Muscle of leg (tissue), 16 donors: ENCODE data around the gene KCTD21. TPM values are rescaled to one million over a fixed set of nuclear protein-coding genes. Genes with fewer than 3 reads are reported as not detected.
"Not testable (repeated sequence)": the region's sequence is repeated elsewhere in the genome, so short reads cannot be mapped to it uniquely, and the experiment has no call there.

Experiments used
- DNase-seq: peaks from one replicate; pipeline ENCODE4 v3.0.0; 2013
- H3K27ac ChIP-seq: one replicate; pipeline ENCODE4 v1.5.1; 2013; ENCODE audit warnings: mild to moderate bottlenecking, low read length, control low read depth
- H3K27me3 ChIP-seq: one replicate; pipeline ENCODE4 v1.6.1; 2013; ENCODE audit warnings: low read length; ENCODE audit not compliant: control insufficient read depth, insufficient read depth
- H3K36me3 ChIP-seq: one replicate; pipeline ENCODE4 v1.6.1; 2013; ENCODE audit warnings: low read length; ENCODE audit not compliant: control insufficient read depth, insufficient read depth
- H3K4me1 ChIP-seq: one replicate; pipeline ENCODE4 v1.6.1; 2013; ENCODE audit warnings: low read length; ENCODE audit not compliant: control insufficient read depth, insufficient read depth
- H3K4me3 ChIP-seq: one replicate; pipeline ENCODE4 v1.5.1; 2013; ENCODE audit warnings: low read length, control low read depth
- H3K9me3 ChIP-seq: replicated peaks from 2 replicates; pipeline ENCODE4 v1.6.1; 2013; ENCODE audit warnings: low read depth, low read length; ENCODE audit not compliant: control insufficient read depth
- WGBS: methylation state at CpG from one replicate; pipeline ENCODE4 v1.1.5; 2013; ENCODE audit warnings: missing lambda C conversion rate; ENCODE audit not compliant: insufficient coverage; 5-methylcytosine and 5-hydroxymethylcytosine counted together
- long read RNA-seq, 11 donors: transcript quantifications; one replicate each; lab custom pipeline, GENCODE V29; 2026
- polyA plus RNA-seq, 8 donors: library from polyadenylated mRNA; unstranded; fragments of 120-200 nt; gene quantifications; one replicate each; pipeline versions ENCODE4 v1.2.1 to v1.2.3, GENCODE V29; 2013; ENCODE audit warnings: inconsistent platforms in 1 of 8, low replicate concordance in 1 of 8; ENCODE audit not compliant: insufficient read length in 8 of 8, insufficient read depth in 1 of 8
- total RNA-seq: library from RNA; stranded (reverse); fragments of 120-200 nt; gene quantifications from one replicate; pipeline ENCODE4 v1.2.4, GENCODE V29; 2013

KCTD21 gene, protein sequence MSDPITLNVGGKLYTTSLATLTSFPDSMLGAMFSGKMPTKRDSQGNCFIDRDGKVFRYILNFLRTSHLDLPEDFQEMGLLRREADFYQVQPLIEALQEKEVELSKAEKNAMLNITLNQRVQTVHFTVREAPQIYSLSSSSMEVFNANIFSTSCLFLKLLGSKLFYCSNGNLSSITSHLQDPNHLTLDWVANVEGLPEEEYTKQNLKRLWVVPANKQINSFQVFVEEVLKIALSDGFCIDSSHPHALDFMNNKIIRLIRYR
- total RNA-seq (4.9 TPM), polyA plus RNA-seq (1 to 10 TPM; 6.0 to 7.7 (median 6.5) TPM)
- long read RNA-seq, donor 1, partial matches to known transcripts: 0 of 1 reads
- long read RNA-seq, donor 1, other reads (novel, unspliced or antisense): 0 of 1 reads
- long read RNA-seq, donor 2: 0 reads
- long read RNA-seq, donor 3, partial matches to known transcripts: 0 of 1 reads
- long read RNA-seq, donor 3, other reads (novel, unspliced or antisense): 0 of 1 reads
- long read RNA-seq, donor 4, partial matches to known transcripts: 0 of 2 reads
- long read RNA-seq, donor 4, other reads (novel, unspliced or antisense): 0 of 2 reads
- long read RNA-seq, donor 5: 0 reads
- long read RNA-seq, donor 6: 0 reads
- long read RNA-seq, donor 7: 0 reads
- long read RNA-seq, donor 8, partial matches to known transcripts: 0 of 1 reads
- long read RNA-seq, donor 8, other reads (novel, unspliced or antisense): 0 of 1 reads
- long read RNA-seq, donor 9: 0 reads
- long read RNA-seq, donor 10, partial matches to known transcripts: 7 of 8 reads
- long read RNA-seq, donor 10, other reads (novel, unspliced or antisense): 0 of 8 reads
- long read RNA-seq, donor 11: 0 reads

DNA sequence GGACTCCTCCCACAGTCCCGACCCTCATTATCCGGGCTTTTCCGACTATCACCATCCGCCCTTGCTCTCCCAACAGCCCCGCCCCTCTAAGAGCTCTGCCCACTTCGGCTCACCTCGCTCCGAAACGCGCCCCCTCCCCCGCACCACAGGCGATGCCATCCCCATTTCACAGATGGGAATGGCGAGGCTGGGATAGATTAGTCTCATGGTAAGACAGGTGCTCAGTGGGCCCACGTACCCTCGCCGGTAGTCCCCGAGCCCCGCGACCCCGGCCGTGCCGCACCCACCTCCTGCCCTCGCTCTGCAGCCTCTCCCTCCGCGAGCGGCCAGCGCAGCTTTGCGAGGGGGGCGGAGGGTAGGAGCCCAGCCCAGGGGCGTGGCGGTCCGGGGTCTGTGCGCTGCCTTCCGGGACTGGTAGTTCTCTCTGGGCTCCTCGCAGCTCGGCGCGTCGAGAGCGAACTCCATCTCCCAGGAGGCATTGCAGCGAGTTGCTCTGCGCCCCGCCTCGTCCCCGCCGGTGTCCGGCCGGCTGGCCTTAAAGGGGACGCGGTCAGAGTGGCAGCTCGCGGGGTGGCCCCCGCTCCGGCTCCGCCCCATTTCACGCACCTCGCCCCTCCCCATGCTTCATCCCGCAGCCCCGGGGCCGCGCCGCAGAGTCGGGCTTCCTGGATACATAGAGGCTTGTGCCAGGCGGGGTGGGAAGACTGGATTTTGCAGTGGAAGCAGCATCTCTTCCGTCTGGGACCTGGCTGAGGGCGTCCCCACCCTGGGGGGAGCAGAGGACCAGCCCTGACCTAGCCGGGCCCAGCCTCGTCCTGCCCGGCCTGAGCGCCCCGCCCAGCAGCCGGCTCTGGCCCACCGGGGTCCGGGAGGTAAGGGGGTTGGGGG, at the start of gene KCTD21, which contains the start of gene USP35:
KCTD21 (minus strand) TSS at position 341 of the 888 bp plus-strand sequence. CDS start 14,072 bp downstream, outside the sequence.
USP35 (plus strand) TSS at position 634 of the 888 bp plus-strand sequence. CDS start 7,327 bp downstream, outside the sequence.
- H3K4me3 ChIP-seq: peak within 1 kb of the TSS; percentile 95
- no peaks in the 10 kb centered on the region for H3K27me3 ChIP-seq
- H3K27ac ChIP-seq: peak within 1 kb of the TSS; percentile 79
- H3K4me1 ChIP-seq: peaks cover 43% of the 10 kb centered on the region
- H3K9me3 ChIP-seq: no peaks in the 10 kb centered on the region
- under 1% methylated on average over 72 of the region's 74 CpGs for WGBS
- H3K36me3 ChIP-seq: peaks cover 3% of the 10 kb centered on the region
- peak; percentile 99 for DNase-seq

DNA sequence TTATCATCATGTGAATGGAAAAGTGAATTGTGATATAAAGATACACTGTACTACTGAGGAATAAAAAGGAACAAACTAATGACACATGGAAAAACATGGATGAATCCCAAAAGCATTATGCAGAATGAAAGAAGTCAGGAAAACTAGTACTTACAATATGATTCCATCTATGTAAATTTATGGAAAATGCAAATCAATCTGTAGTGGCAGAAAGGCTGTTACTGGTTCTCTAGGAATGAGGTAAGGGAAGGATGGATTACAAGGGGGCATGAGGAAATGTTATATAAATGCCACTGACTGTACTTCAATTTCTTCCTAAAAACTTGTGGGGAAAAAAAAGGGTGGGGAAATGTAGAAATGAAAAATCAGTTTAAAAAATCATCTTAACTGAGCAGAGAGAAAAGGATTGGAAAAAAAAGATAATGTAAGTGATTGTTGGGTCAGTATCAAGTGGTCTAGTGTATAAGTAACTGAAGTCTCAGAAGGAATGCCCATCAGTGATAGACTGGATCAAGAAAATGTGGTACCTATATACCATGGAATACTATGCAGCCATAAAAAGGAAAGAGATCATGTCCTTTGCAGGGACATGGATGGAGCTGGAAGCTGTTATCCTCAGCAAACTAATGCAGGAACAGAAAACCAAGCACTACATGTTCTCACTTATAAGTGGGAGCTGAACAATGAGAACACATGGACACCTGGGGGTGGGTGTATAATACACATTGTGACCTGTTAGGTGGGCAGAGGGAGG, 49.0 kb upstream of the KCTD21 start:
- Histone ChIP-seq H3K27me3 (no peaks in the 10 kb centered on the region), H3K9me3 (peaks cover 13% of the 10 kb centered on the region), H3K27ac (no peak overlapping the region), H3K4me1 (no peaks in the 10 kb centered on the region), H3K4me3 (no peak overlapping the region), H3K36me3 (no peaks in the 10 kb centered on the region)
- DNase-seq: no peak

DNA sequence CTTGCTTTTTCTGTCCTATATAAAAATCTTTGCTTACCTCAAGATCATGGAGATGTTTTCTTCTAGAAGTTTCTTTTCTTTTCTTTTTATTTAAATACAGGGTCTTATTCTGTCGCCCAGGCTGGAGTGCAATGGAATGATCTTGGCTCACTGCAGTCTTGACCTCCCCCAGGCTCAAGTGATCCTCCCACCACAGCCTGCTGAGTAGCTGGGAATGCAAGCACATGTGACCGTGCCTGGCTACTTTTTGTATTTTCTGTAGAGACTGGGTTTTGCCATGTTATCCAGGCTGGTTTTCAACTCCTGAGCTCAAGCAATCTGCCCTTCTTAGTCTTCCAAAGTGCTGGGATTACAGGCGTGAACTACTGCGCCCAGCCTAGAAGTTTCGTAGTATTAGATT, 45.6 kb upstream of the KCTD21 start:
- no peak for DNase-seq
- 0% methylated on average over 1 of the region's 5 CpGs for WGBS
- H3K4me3 ChIP-seq: no peak overlapping the region
- H3K4me1 ChIP-seq: peaks cover 3% of the 10 kb centered on the region
- no peaks in the 10 kb centered on the region for H3K27me3 ChIP-seq
- H3K36me3 ChIP-seq: peaks cover 1% of the 10 kb centered on the region
- no peak overlapping the region for H3K27ac ChIP-seq
- H3K9me3 ChIP-seq: no peaks in the 10 kb centered on the region

DNA sequence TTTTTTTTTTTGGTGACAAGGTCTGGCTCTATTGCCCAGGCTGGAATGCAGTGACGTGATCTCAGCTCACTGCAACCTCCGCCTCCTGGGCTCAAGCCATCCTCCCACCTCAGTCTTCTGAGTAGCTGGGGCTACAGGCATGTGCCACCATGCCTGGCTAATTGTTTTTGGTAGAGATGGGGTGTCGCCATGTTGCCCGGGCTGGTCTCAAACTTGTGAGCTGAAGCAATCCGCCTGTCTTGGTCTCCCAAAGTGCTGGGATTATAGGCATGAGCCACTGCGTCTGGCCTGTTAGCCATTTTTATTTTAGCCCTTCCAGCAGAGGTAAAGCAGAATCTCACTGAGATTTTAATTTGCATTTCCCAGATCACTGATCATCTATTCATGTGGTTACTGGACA, 44.6 kb upstream of the KCTD21 start:
- not testable (repeated sequence) for H3K9me3 ChIP-seq, H3K4me3 ChIP-seq, H3K27ac ChIP-seq, DNase-seq, H3K4me1 ChIP-seq, H3K27me3 ChIP-seq, H3K36me3 ChIP-seq
- WGBS: 79% methylated on average over 2 of the region's 6 CpGs

DNA sequence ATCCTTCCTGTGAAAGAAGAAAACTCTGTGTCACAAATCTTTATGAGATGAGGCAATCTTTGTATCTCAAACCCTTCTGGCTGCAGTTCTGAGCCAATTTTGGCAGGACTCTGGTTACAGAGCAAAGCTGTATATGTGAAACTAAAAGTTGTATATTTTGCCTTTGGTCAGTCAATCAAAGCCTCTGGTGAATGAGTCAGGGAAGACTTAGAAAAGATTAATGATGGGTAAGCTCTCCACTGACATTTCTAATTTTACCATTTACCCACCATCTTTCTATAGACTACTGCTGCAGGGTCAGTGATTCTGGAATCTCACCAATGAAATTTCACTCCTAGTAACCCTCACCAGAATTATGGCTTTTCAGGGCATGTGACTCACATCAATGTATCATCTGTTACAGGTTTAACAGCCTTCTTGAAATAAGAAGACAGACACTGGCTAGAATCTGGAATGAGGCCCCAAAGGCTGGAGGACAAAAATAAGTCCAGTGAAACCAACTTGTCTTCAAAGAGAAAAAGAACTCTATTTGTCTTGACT, 43.6 kb upstream of the KCTD21 start:
- DNase-seq: peak; percentile 68
- H3K36me3 ChIP-seq: peaks cover 4% of the 10 kb centered on the region
- no peaks in the 10 kb centered on the region for H3K9me3 ChIP-seq
- no peak overlapping the region for H3K27ac ChIP-seq
- H3K27me3 ChIP-seq: no peaks in the 10 kb centered on the region
- no peak overlapping the region for H3K4me3 ChIP-seq
- peaks cover 3% of the 10 kb centered on the region for H3K4me1 ChIP-seq

DNA sequence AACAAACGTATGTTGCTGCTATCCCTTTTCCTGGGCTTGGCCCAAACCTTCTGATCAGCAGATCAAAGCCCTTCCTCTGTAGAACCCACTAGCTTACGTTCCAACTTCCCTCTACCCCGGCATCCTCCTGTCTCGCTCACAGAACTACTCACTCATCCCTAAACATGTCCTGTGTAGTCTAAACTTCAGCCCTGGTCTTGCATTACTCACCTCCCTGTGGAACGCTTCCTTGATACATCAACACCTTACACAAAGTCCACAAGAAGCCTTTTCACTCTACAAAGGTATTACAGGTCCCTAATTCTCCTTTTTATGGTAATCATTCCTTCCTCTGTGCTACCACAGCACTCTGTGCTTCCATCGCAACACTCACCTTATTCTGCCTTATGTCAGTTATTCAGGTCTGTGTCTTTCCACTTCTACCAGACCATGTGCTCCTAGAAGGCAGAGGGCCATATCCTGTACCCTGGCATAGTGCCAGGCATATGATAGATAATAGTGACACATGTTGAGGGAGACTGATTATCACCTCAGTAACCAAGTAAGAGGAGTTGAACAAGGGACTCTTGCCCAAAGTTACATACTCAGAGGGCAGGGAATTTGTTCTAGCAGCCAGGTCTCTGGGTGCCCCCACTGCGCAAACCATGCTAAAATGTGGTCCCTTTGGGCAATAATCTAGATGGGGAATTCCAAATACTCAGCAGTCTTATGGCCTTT, 41.9 kb upstream of the KCTD21 start:
- peak; percentile 37 for DNase-seq
- Histone ChIP-seq H3K4me3 (no peak overlapping the region), H3K36me3 (peaks cover 10% of the 10 kb centered on the region), H3K27ac (no peak overlapping the region), H3K9me3 (no peaks in the 10 kb centered on the region), H3K4me1 (peaks cover 3% of the 10 kb centered on the region), H3K27me3 (no peaks in the 10 kb centered on the region)
- 71% methylated on average over 4 of the region's 7 CpGs for WGBS

DNA sequence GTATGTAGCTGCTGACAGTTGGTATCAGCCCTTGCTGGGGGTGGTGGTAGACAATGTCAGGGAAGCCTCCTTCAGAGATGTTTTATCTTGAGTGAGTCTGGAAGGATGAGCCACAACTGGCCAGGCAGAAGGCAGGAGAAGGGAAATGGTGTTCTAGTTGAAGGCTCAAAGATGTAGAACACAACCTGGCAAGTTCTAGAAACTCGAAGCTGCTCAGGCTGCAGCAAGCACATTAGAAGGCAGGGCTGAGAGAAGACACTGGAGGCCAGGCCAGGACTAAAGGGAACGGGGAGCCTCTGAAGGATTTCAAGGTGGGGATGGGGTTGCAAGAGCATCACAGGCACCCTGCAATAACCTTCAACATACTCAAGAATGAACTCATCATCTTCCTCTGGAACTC, 40.7 kb upstream of the KCTD21 start:
- no peaks in the 10 kb centered on the region for H3K9me3 ChIP-seq
- peaks cover 3% of the 10 kb centered on the region for H3K4me1 ChIP-seq
- no peak overlapping the region for H3K4me3 ChIP-seq
- DNase-seq: no peak
- H3K36me3 ChIP-seq: peaks cover 22% of the 10 kb centered on the region
- H3K27me3 ChIP-seq: no peaks in the 10 kb centered on the region
- WGBS: 100% methylated on average over 1 of the region's 2 CpGs
- no peak overlapping the region for H3K27ac ChIP-seq

DNA sequence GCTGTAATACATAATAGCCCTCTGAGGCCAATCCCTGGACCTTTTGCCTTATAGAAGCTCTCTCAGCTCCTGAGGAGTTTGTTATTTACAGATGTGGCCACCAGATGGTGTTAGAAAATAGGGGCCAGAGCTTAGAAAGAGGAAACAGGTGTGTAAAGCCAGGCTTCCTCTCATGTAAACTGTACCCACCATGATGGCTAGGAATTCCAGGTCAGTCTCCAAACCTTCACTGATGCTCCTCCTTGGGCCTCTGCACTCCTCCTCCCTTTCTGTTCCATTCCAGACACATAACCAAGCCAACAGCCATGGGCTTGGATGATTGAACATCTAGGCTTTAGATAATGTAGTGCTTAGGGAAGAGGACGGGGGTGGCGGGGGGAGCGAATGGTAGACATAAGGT, 40.0 kb upstream of the KCTD21 start:
- H3K27ac ChIP-seq: no peak overlapping the region
- H3K27me3 ChIP-seq: no peaks in the 10 kb centered on the region
- H3K9me3 ChIP-seq: no peaks in the 10 kb centered on the region
- peak; percentile 84 for DNase-seq
- H3K4me3 ChIP-seq: no peak overlapping the region
- peaks cover 3% of the 10 kb centered on the region for H3K4me1 ChIP-seq
- H3K36me3 ChIP-seq: peaks cover 29% of the 10 kb centered on the region
- no CpG with 5 or more reads among the region's 3 CpGs for WGBS

DNA sequence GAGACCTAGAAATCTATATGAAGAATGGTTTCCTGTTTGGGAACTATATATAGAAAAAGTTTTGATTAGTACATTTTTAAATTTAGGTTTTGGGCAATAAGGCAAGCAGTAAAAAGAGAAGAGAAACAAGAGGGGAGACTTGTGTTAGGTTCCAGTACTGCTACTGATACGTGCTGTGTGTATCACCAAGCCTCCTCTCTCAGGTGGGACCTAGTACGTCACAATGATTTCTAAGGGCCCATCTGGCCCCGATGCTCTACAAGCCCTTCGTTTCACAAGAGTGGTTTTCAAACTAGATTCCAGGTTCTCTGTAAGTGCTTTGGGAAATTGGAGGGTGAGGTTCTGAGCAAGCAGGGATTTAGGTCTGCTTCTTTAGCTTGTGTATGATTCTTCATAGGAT, 39.5 kb upstream of the KCTD21 start:
- no peak overlapping the region for H3K27ac ChIP-seq
- DNase-seq: no peak
- peaks cover 34% of the 10 kb centered on the region for H3K36me3 ChIP-seq
- no peak overlapping the region for H3K4me3 ChIP-seq
- no peaks in the 10 kb centered on the region for H3K27me3 ChIP-seq
- H3K4me1 ChIP-seq: peaks cover 3% of the 10 kb centered on the region
- H3K9me3 ChIP-seq: no peaks in the 10 kb centered on the region
- WGBS: 78% methylated on average over 1 of the region's 4 CpGs
